SK-N-SH treated with all-trans-retinoic acid at 6 μM for 48 hours (cell line): ENCODE measurements around the gene MINK1.
A peak's percentile ranks its signal among the peaks of the same experiment; 100 is the strongest.

Experiments
- ATAC-seq: fragments of 200-7000 bp; cut with Tn5 transposase; 3 replicates; pipeline ENCODE4 v1.9.1; 2020; ENCODE audit warnings: mild to moderate bottlenecking, moderate library complexity
- ARNTL ChIP-seq: fragments of 450-650 bp; formaldehyde crosslinking; IDR thresholded peaks from 2 replicates; pipeline ENCODE4 v1.5.0; 2020; ENCODE audit warnings: low read depth, mild to moderate bottlenecking, moderate library complexity, borderline replicate concordance
- BACH2 ChIP-seq: fragments of 250-450 bp; sonication (Bioruptor Pico); IDR thresholded peaks from 2 replicates; pipeline ENCODE4 v1.9.0; 2021; ENCODE audit warnings: mild to moderate bottlenecking, borderline replicate concordance
- CSDC2 ChIP-seq: fragments of 250-450 bp; sonication (Bioruptor Pico); IDR thresholded peaks from 2 replicates; pipeline ENCODE4 v1.5.0; 2020; ENCODE audit warnings: mild to moderate bottlenecking, moderate library complexity
- CSRNP3 ChIP-seq: fragments of 250-450 bp; sonication (Bioruptor Pico); IDR thresholded peaks from 2 replicates; pipeline ENCODE4 v1.5.1; 2021; ENCODE audit warnings: mild to moderate bottlenecking, moderate library complexity
- ESRRG ChIP-seq: fragments of 250-450 bp; sonication (Bioruptor Pico); IDR thresholded peaks from 2 replicates; pipeline ENCODE4 v1.6.1; 2021; ENCODE audit warnings: mild to moderate bottlenecking
- GLIS3 ChIP-seq: fragments of 250-450 bp; sonication (Bioruptor Pico); IDR thresholded peaks from 2 replicates; pipeline ENCODE4 v1.5.0; 2020; ENCODE audit warnings: mild to moderate bottlenecking, moderate library complexity
- ISL1 ChIP-seq: fragments of 250-450 bp; sonication (Bioruptor Pico); IDR thresholded peaks from 2 replicates; pipeline ENCODE4 v2.1.2; 2022; ENCODE audit warnings: mild to moderate bottlenecking, moderate library complexity
- OSR1 ChIP-seq: fragments of 250-450 bp; sonication (Bioruptor Pico); IDR thresholded peaks from 2 replicates; pipeline ENCODE4 v1.8.0; 2022; ENCODE audit warnings: moderate library complexity, mild to moderate bottlenecking, inconsistent platforms
- PATZ1 ChIP-seq: fragments of 250-450 bp; sonication (Bioruptor Pico); IDR thresholded peaks from 2 replicates; pipeline ENCODE4 v1.8.0; 2020; ENCODE audit warnings: mild to moderate bottlenecking, moderate library complexity, borderline replicate concordance
- PPARA ChIP-seq: fragments of 250-450 bp; sonication (Bioruptor Pico); IDR thresholded peaks from 2 replicates; pipeline ENCODE4 v1.5.0; 2020; ENCODE audit warnings: mild to moderate bottlenecking, borderline replicate concordance
- RARB ChIP-seq: fragments of 250-450 bp; sonication (Bioruptor Pico); IDR thresholded peaks from 2 replicates; pipeline ENCODE4 v1.8.0; 2021; ENCODE audit warnings: mild to moderate bottlenecking, moderate library complexity
- SNAI2 ChIP-seq: fragments of 250-450 bp; sonication (Bioruptor Pico); IDR thresholded peaks from 2 replicates; pipeline ENCODE4 v1.5.0; 2020; ENCODE audit warnings: mild to moderate bottlenecking, moderate library complexity
- TCF4 ChIP-seq: fragments of 250-450 bp; sonication (Bioruptor Pico); IDR thresholded peaks from 2 replicates; pipeline ENCODE4 v1.8.0; 2021; ENCODE audit warnings: mild to moderate bottlenecking, moderate library complexity, borderline replicate concordance
- TOX ChIP-seq: fragments of 250-450 bp; sonication (Bioruptor Pico); IDR thresholded peaks from 2 replicates; pipeline ENCODE4 v1.8.0; 2021; ENCODE audit warnings: mild to moderate bottlenecking, moderate library complexity, borderline replicate concordance
- TSHZ2 ChIP-seq: fragments of 250-450 bp; sonication (Bioruptor Pico); IDR thresholded peaks from 2 replicates; pipeline ENCODE4 v1.5.0; 2020; ENCODE audit warnings: mild to moderate bottlenecking, moderate library complexity
- ZC3H10 ChIP-seq: fragments of 250-450 bp; sonication (Bioruptor Pico); IDR thresholded peaks from 2 replicates; pipeline ENCODE4 v1.5.1; 2021; ENCODE audit warnings: mild to moderate bottlenecking, moderate library complexity
- ZFP30 ChIP-seq: fragments of 450-650 bp; formaldehyde crosslinking; IDR thresholded peaks from 2 replicates; pipeline ENCODE4 v1.5.0; 2022; ENCODE audit warnings: mild to moderate bottlenecking, moderate library complexity
- ZNF565 ChIP-seq: fragments of 450-650 bp; formaldehyde crosslinking; conservative IDR thresholded peaks from 2 replicates; pipeline ENCODE4 v1.5.0; 2020; ENCODE audit warnings: low read depth, mild to moderate bottlenecking, moderate library complexity
- ZNF70 ChIP-seq: fragments of 450-650 bp; formaldehyde crosslinking; IDR thresholded peaks from 2 replicates; pipeline ENCODE4 v1.5.0; 2020; ENCODE audit warnings: mild to moderate bottlenecking, moderate library complexity
- ZNF8 ChIP-seq: fragments of 450-650 bp; formaldehyde crosslinking; IDR thresholded peaks from 2 replicates; pipeline ENCODE4 v1.5.0; 2020; ENCODE audit warnings: mild to moderate bottlenecking, moderate library complexity
- TF ChIP-seq, protein P1 (sequence below): fragments of 250-450 bp; sonication (Bioruptor Pico); IDR thresholded peaks from 2 replicates; pipeline ENCODE4 v1.5.1; 2020; ENCODE audit warnings: low read depth, mild to moderate bottlenecking, moderate library complexity
- TF ChIP-seq, protein P2 (sequence below): fragments of 250-450 bp; sonication (Bioruptor Pico); IDR thresholded peaks from 2 replicates; pipeline ENCODE4 v1.8.0; 2021; ENCODE audit warnings: low read depth, mild to moderate bottlenecking, moderate library complexity, borderline replicate concordance

The MINK1 gene

GRCh38 chr17:4802228-4802627, 30.9 kb upstream of the MINK1 start, which contains the start of gene C17orf114 (continued):
- TF ChIP-seq PATZ1 (CRISPR knock-in tag): no peak
- TF ChIP-seq, protein P1, sequence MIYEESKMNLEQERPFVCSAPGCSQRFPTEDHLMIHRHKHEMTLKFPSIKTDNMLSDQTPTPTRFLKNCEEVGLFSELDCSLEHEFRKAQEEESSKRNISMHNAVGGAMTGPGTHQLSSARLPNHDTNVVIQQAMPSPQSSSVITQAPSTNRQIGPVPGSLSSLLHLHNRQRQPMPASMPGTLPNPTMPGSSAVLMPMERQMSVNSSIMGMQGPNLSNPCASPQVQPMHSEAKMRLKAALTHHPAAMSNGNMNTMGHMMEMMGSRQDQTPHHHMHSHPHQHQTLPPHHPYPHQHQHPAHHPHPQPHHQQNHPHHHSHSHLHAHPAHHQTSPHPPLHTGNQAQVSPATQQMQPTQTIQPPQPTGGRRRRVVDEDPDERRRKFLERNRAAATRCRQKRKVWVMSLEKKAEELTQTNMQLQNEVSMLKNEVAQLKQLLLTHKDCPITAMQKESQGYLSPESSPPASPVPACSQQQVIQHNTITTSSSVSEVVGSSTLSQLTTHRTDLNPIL (CRISPR knock-in tag): no peak
- TF ChIP-seq, all 23 proteins: peak for 0

DNA sequence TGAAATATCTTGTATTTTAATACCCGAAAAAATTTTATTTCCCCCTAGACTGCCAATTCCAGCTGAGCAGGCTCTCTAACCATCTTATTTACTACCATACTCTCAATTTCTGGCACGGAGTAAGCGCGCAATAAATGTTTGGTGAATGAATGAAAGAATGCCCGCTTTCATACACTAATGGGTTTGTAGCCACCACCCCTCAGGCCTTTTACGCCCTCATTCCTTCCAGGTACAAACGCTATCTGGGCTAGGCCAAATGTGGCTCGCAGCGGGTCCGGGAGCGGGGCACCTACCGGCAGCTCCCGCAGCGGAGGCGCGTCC, 26.7 kb upstream of the MINK1 start:
- TF ChIP-seq ZNF8 (CRISPR knock-in tag) (no peak), ZC3H10 (no peak), ZNF70 (CRISPR knock-in tag) (no peak), TSHZ2 (CRISPR knock-in tag) (no peak), TOX (no peak)
- TF ChIP-seq, all 23 proteins: peak for 0
- ATAC-seq: no peak

DNA sequence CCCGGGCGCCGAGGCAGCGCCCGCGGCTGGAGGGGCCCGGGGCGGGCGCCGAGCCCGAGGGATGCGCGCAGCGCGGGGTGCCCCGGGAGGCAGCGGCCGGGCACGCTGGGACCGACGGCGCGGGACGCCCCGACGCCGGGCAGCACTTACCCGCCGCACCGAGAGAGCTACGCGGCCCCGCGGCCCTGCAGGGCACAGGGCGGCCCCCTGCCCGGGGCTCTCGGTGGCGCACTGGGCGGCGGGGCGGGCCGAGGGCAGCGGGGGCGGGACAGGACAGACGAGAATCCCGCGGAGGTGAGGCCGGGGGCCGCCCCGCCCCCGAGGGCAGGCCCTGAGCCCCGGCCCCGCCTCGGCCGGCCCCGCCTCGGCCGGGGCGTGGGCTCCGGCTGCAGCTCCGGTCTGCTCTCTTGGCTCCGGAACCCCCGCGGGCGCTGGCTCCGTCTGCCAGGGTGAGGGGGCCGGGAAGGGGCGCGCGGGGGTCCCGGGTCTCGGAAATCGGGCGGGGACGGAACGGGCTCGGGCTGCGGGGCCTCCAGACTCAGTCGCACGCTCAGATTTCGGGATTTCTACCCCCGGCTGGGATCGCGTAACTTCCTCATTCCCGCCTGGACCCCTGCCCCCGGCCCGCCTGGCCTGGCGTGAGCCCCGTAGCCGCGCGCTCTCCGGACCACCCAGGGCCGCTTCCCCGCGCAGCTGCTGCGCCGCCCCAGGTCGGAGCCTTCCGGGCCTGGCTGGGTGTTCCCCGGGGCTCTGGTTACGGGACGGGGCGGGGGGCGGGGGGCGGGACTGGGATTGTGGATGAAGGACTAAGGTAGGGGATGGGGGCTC, 26.1 kb upstream of the MINK1 start, which contains the start of gene PLD2:
Gene PLD2, plus strand, starts transcription at position 376 of the 828 bp plus-strand sequence. CDS start 621 bp downstream, outside the sequence.
- peak; percentile 99 for ATAC-seq
- TF ChIP-seq SNAI2: no peak
- TF ChIP-seq OSR1 (CRISPR knock-in tag): no peak
- TF ChIP-seq ZNF8 (CRISPR knock-in tag): no peak
- no peak for TF ChIP-seq ARNTL (CRISPR knock-in tag)
- no peak for TF ChIP-seq ISL1
- no peak for TF ChIP-seq CSRNP3
- no peak for TF ChIP-seq RARB
- no peak for TF ChIP-seq CSDC2 (CRISPR knock-in tag)
- TF ChIP-seq ZNF565 (CRISPR knock-in tag): no peak
- no peak for TF ChIP-seq TOX
- no peak for TF ChIP-seq ZNF70 (CRISPR knock-in tag)

DNA sequence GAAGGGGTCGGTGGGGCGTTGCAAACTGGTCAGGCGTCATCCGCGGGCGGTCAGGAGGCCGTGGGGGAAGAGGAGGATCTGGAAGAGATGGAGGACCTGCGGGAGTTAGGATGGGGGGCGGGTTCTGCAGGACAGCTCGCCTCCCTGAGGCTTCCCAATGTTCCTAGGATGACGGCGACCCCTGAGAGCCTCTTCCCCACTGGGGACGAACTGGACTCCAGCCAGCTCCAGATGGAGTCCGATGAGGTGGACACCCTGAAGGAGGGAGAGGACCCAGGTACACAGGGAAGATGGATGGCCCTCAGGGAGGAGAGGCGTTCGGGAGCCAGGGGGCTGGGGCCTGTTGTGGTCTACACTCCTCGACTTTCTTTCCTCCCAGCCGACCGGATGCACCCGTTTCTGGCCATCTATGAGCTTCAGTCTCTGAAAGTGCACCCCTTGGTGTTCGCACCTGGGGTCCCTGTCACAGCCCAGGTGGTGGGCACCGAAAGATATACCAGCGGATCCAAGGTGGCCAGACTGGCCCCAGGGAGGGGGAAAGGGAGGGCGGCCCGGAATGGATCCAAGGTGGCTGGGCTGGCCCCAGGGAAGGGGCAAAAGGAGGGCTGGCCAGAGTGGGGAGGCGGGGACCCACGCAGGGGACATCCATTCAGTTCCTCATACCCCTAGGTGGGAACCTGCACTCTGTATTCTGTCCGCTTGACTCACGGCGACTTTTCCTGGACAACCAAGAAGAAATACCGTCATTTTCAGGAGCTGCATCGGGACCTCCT, 25.3 kb upstream of the MINK1 start:
- ATAC-seq: peak; percentile 51
- TF ChIP-seq ESRRG (CRISPR knock-in tag) (no peak), ZNF565 (CRISPR knock-in tag) (no peak), ZFP30 (CRISPR knock-in tag) (no peak), CSDC2 (CRISPR knock-in tag) (no peak), ZC3H10 (no peak), GLIS3 (CRISPR knock-in tag) (no peak), PPARA (no peak), CSRNP3 (no peak), ZNF70 (CRISPR knock-in tag) (no peak), RARB (no peak), OSR1 (CRISPR knock-in tag) (no peak), BACH2 (CRISPR knock-in tag) (no peak), SNAI2 (no peak), TCF4 (no peak), TOX (no peak), ZNF8 (CRISPR knock-in tag) (no peak)
- TF ChIP-seq, protein P2, sequence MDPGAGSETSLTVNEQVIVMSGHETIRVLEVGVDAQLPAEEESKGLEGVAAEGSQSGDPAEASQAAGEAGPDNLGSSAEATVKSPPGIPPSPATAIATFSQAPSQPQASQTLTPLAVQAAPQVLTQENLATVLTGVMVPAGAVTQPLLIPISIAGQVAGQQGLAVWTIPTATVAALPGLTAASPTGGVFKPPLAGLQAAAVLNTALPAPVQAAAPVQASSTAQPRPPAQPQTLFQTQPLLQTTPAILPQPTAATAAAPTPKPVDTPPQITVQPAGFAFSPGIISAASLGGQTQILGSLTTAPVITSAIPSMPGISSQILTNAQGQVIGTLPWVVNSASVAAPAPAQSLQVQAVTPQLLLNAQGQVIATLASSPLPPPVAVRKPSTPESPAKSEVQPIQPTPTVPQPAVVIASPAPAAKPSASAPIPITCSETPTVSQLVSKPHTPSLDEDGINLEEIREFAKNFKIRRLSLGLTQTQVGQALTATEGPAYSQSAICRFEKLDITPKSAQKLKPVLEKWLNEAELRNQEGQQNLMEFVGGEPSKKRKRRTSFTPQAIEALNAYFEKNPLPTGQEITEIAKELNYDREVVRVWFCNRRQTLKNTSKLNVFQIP (CRISPR knock-in tag): no peak
- TF ChIP-seq, protein P1 (CRISPR knock-in tag): no peak
